SJSA1 (cell line): Measurements from ENCODE around the gene B3GNT3. TPM values are rescaled to one million over a fixed set of nuclear protein-coding genes. Genes with fewer than 3 reads are reported as not detected.

ENCODE experiments used
- DNase-seq, 2 experiments: peaks; one replicate each; pipeline ENCODE4 v3.0.0-alpha.2; 2015 to 2020; ENCODE audit warnings: low spot score in 2 of 2, low read depth in 1 of 2
- H3K27ac ChIP-seq: fragments of 250-450 bp; sonication (Bioruptor Pico); 2 replicates; pipeline ENCODE4 v1.5.1; 2020; ENCODE audit warnings: mild to moderate bottlenecking, moderate library complexity
- H3K27me3 ChIP-seq: fragments of 250-450 bp; sonication (Bioruptor Pico); replicated peaks from 2 replicates; pipeline ENCODE4 v1.5.1; 2020; ENCODE audit warnings: mild to moderate bottlenecking, moderate library complexity
- H3K36me3 ChIP-seq: fragments of 250-450 bp; sonication (Bioruptor Pico); 2 replicates; pipeline ENCODE4 v1.5.1; 2020; ENCODE audit warnings: mild to moderate bottlenecking
- H3K4me1 ChIP-seq: fragments of 250-450 bp; sonication (Bioruptor Pico); replicated peaks from 2 replicates; pipeline ENCODE4 v1.6.1; 2021; ENCODE audit warnings: mild to moderate bottlenecking
- H3K4me3 ChIP-seq: fragments of 250-450 bp; sonication (Bioruptor Pico); 2 replicates; pipeline ENCODE4 v1.5.1; 2020; ENCODE audit warnings: mild to moderate bottlenecking
- H3K9me3 ChIP-seq: fragments of 250-450 bp; sonication (Bioruptor Pico); replicated peaks from 2 replicates; pipeline ENCODE4 v1.5.1; 2020; ENCODE audit warnings: mild to moderate bottlenecking
- total RNA-seq: library from RNA; depleted of rRNA; stranded (reverse); fragments of >200 nt; shearing (Covaris generic); gene quantifications from 2 replicates; pipeline ENCODE4 v1.2.3, GENCODE V29; 2014

B3GNT3 gene
- total RNA-seq, 1 experiment from 2014 or later, result not detected

- no peak overlapping the region for H3K4me3 ChIP-seq
- no peak overlapping the region for H3K27ac ChIP-seq
- H3K36me3 ChIP-seq, result no peaks in the 10 kb centered on the region
- H3K9me3 ChIP-seq, result no peaks in the 10 kb centered on the region
- no peaks in the 10 kb centered on the region for H3K4me1 ChIP-seq
- DNase-seq, result no peak
- H3K27me3 ChIP-seq, result no peaks in the 10 kb centered on the region
Measured at GRCh38 chr19:17824339-17824738, 29.4 kb downstream of the B3GNT3 start.

- no peaks in the 10 kb centered on the region; the same call in 1 of the 2 replicates for H3K36me3 ChIP-seq
- no peaks in the 10 kb centered on the region for H3K9me3 ChIP-seq
- no peak for DNase-seq
Measured at GRCh38 chr19:17826508-17827056, 31.6 kb downstream of the B3GNT3 start.

GRCh38 chr19:17829855-17830566 is 35.1 kb downstream of the B3GNT3 start:
- Histone ChIP-seq H3K9me3 (no peaks in the 10 kb centered on the region), H3K4me3 (no peak overlapping the region), H3K36me3 (no peaks in the 10 kb centered on the region; the same call in none of the 2 replicates), H3K27ac (no peak overlapping the region), H3K4me1 (no peaks in the 10 kb centered on the region), H3K27me3 (no peaks in the 10 kb centered on the region)
- no peak for DNase-seq

More at GRCh38 chr19:17826508-17827056, 31.6 kb downstream of the B3GNT3 start:
- no peaks in the 10 kb centered on the region for H3K4me1 ChIP-seq
- no peak overlapping the region for H3K27ac ChIP-seq
- no peak overlapping the region for H3K4me3 ChIP-seq
- H3K27me3 ChIP-seq, result no peaks in the 10 kb centered on the region

GRCh38 chr19:17830567-17831418 is 35.9 kb downstream of the B3GNT3 start:
- Histone ChIP-seq H3K27ac (no peak overlapping the region), H3K9me3 (no peaks in the 10 kb centered on the region), H3K36me3 (no peaks in the 10 kb centered on the region; the same call in none of the 2 replicates), H3K4me1 (no peaks in the 10 kb centered on the region), H3K27me3 (no peaks in the 10 kb centered on the region), H3K4me3 (no peak overlapping the region)
- no peak for DNase-seq

- Histone ChIP-seq H3K27ac (no peak overlapping the region), H3K4me3 (no peak overlapping the region), H3K36me3 (no peaks in the 10 kb centered on the region; the same call in none of the 2 replicates)
Measured at GRCh38 chr19:17831419-17831888, 36.5 kb downstream of the B3GNT3 start.

GRCh38 chr19:17832443-17833208 is 37.7 kb downstream of the B3GNT3 start:
- H3K9me3 ChIP-seq, result no peaks in the 10 kb centered on the region
- H3K4me3 ChIP-seq, result no peak overlapping the region
- no peak for DNase-seq
- no peaks in the 10 kb centered on the region for H3K27me3 ChIP-seq
- no peaks in the 10 kb centered on the region for H3K4me1 ChIP-seq
- no peak overlapping the region for H3K27ac ChIP-seq
- no peaks in the 10 kb centered on the region; the same call in none of the 2 replicates for H3K36me3 ChIP-seq

More at GRCh38 chr19:17831419-17831888, 36.5 kb downstream of the B3GNT3 start:
- H3K4me1 ChIP-seq, result no peaks in the 10 kb centered on the region
- no peaks in the 10 kb centered on the region for H3K27me3 ChIP-seq
- DNase-seq, result no peak
- no peaks in the 10 kb centered on the region for H3K9me3 ChIP-seq

- Histone ChIP-seq H3K27ac (no peak overlapping the region), H3K4me1 (no peaks in the 10 kb centered on the region), H3K4me3 (no peak overlapping the region), H3K27me3 (no peaks in the 10 kb centered on the region), H3K9me3 (no peaks in the 10 kb centered on the region), H3K36me3 (peaks cover 2% of the 10 kb centered on the region)
- no peak for DNase-seq
Measured at GRCh38 chr19:17834350-17835181, 39.6 kb downstream of the B3GNT3 start.

- Histone ChIP-seq H3K4me3 (no peak overlapping the region), H3K27ac (no peak overlapping the region), H3K9me3 (no peaks in the 10 kb centered on the region), H3K27me3 (no peaks in the 10 kb centered on the region), H3K36me3 (peaks cover 2% of the 10 kb centered on the region), H3K4me1 (no peaks in the 10 kb centered on the region)
- DNase-seq, result no peak
Measured at GRCh38 chr19:17835182-17836006, 40.5 kb downstream of the B3GNT3 start.

- Histone ChIP-seq H3K4me1 (no peaks in the 10 kb centered on the region), H3K4me3 (no peak overlapping the region), H3K27ac (no peak overlapping the region), H3K9me3 (no peaks in the 10 kb centered on the region), H3K27me3 (no peaks in the 10 kb centered on the region), H3K36me3 (peaks cover 6% of the 10 kb centered on the region; the same call in 1 of the 2 replicates)
- DNase-seq, result no peak
Measured at GRCh38 chr19:17836530-17836929, 41.6 kb downstream of the B3GNT3 start.

GRCh38 chr19:17837972-17838371 is 43.0 kb downstream of the B3GNT3 start:
- peaks cover 6% of the 10 kb centered on the region; the same call in 1 of the 2 replicates for H3K36me3 ChIP-seq

GRCh38 chr19:17840019-17840418 is 45.1 kb downstream of the B3GNT3 start:
- Histone ChIP-seq H3K27ac (no peak overlapping the region), H3K4me1 (no peaks in the 10 kb centered on the region), H3K36me3 (peaks cover 6% of the 10 kb centered on the region; the same call in 1 of the 2 replicates), H3K4me3 (no peak overlapping the region), H3K9me3 (no peaks in the 10 kb centered on the region), H3K27me3 (no peaks in the 10 kb centered on the region)
- DNase-seq, result no peak

More at GRCh38 chr19:17837972-17838371, 43.0 kb downstream of the B3GNT3 start:
- Histone ChIP-seq H3K27ac (no peak overlapping the region), H3K9me3 (no peaks in the 10 kb centered on the region), H3K4me1 (no peaks in the 10 kb centered on the region), H3K27me3 (no peaks in the 10 kb centered on the region), H3K4me3 (no peak overlapping the region)
- DNase-seq, result no peak

- Histone ChIP-seq H3K36me3 (peaks cover 6% of the 10 kb centered on the region; the same call in 1 of the 2 replicates), H3K4me3 (no peak overlapping the region), H3K27ac (no peak overlapping the region), H3K27me3 (no peaks in the 10 kb centered on the region), H3K9me3 (no peaks in the 10 kb centered on the region), H3K4me1 (no peaks in the 10 kb centered on the region)
- DNase-seq, result no peak
Measured at GRCh38 chr19:17841371-17841809, 46.5 kb downstream of the B3GNT3 start.
